HAP-1 (cell line): ENCODE data around the gene TREML2.
"Not testable (repeated sequence)": the region's sequence is repeated elsewhere in the genome, so short reads cannot be mapped to it uniquely, and the experiment has no call there.

Experiments used
- DNase-seq, 2 experiments: peaks; one replicate each; pipeline ENCODE4 v3.0.0-alpha.2; 2016 to 2020; ENCODE audit warnings: low spot score in 2 of 2
- H3K27me3 ChIP-seq: fragments of 250-450 bp; sonication (Bioruptor Pico); 2 replicates; pipeline ENCODE4 v1.5.1; 2020; ENCODE audit warnings: low read depth, mild to moderate bottlenecking, moderate library complexity
- H3K36me3 ChIP-seq: fragments of 250-450 bp; sonication (Bioruptor Pico); replicated peaks from 2 replicates; pipeline ENCODE4 v1.5.1; 2020; ENCODE audit warnings: mild to moderate bottlenecking
- H3K4me1 ChIP-seq: fragments of 250-450 bp; sonication (Bioruptor Pico); 2 replicates; pipeline ENCODE4 v1.5.1; 2020; ENCODE audit warnings: mild to moderate bottlenecking
- H3K4me3 ChIP-seq: fragments of 250-450 bp; sonication (Bioruptor Pico); 2 replicates; pipeline ENCODE4 v1.5.1; 2020; ENCODE audit warnings: mild to moderate bottlenecking, moderate library complexity
- H3K9me3 ChIP-seq: fragments of 250-450 bp; sonication (Bioruptor Pico); 2 replicates; pipeline ENCODE4 v1.5.1; 2020; ENCODE audit warnings: mild to moderate bottlenecking, moderate library complexity
- in situ Hi-C: fragments of 300-500 bp; cut with MboI; formaldehyde crosslinking; loops from 3 replicates; pipeline ENCODE4 v1.14.3; 2020; ENCODE audit warnings: low sequenced_read_pairs, inconsistent platforms, mixed read lengths

TREML2 gene

GRCh38 chr6:41194386-41194785, 6.6 kb downstream of the TREML2 start:
- DNase-seq, result no peak
- Histone ChIP-seq H3K36me3 (no peaks in the 10 kb centered on the region), H3K4me1 (no peaks in the 10 kb centered on the region), H3K27me3 (peaks cover 3% of the 10 kb centered on the region; the same call in 1 of the 2 replicates), H3K9me3 (0 out of 2 replicates have a peak, but pooled peaks cover 2% of the 10 kb centered on the region), H3K4me3 (no peak overlapping the region)
- in situ Hi-C loops, result no loop called here

- H3K27me3 ChIP-seq, result peaks cover 3% of the 10 kb centered on the region; the same call in 1 of the 2 replicates
- in situ Hi-C loops, result no loop called here
- no peaks in the 10 kb centered on the region for H3K4me1 ChIP-seq
- H3K36me3 ChIP-seq, result no peaks in the 10 kb centered on the region
- no peak for DNase-seq
- H3K9me3 ChIP-seq, result 0 out of 2 replicates have a peak, but pooled peaks cover 3% of the 10 kb centered on the region
- no peak overlapping the region for H3K4me3 ChIP-seq
Observed at GRCh38 chr6:41193884-41194283, 7.1 kb downstream of the TREML2 start.

- H3K4me3 ChIP-seq, result no peak overlapping the region
- DNase-seq, result no peak
- 0 out of 2 replicates have a peak, but pooled peaks cover 3% of the 10 kb centered on the region for H3K9me3 ChIP-seq
- in situ Hi-C loops, result no loop called here
- H3K36me3 ChIP-seq, result no peaks in the 10 kb centered on the region
- H3K4me1 ChIP-seq, result no peaks in the 10 kb centered on the region
- peaks cover 3% of the 10 kb centered on the region; the same call in 1 of the 2 replicates for H3K27me3 ChIP-seq
Observed at GRCh38 chr6:41193171-41193734, 7.7 kb downstream of the TREML2 start.

- 0 out of 2 replicates have a peak, but pooled peaks cover 3% of the 10 kb centered on the region for H3K9me3 ChIP-seq
- no peaks in the 10 kb centered on the region for H3K4me1 ChIP-seq
- H3K36me3 ChIP-seq, result no peaks in the 10 kb centered on the region
- peak in 1 of 2 experiments; percentile 48 for DNase-seq
- H3K4me3 ChIP-seq, result no peak overlapping the region
- in situ Hi-C loops, result no loop called here
- H3K27me3 ChIP-seq, result 0 out of 2 replicates have a peak, but pooled peaks cover 3% of the 10 kb centered on the region
Observed at GRCh38 chr6:41191569-41191968, 9.4 kb downstream of the TREML2 start.

- DNase-seq, result no peak
Observed at GRCh38 chr6:41190791-41191190, 10.2 kb downstream of the TREML2 start.

GRCh38 chr6:41189967-41190366, 11.0 kb downstream of the TREML2 start:
- H3K27me3 ChIP-seq, result no peaks in the 10 kb centered on the region
- in situ Hi-C loops, result no loop called here

More at GRCh38 chr6:41190791-41191190, 10.2 kb downstream of the TREML2 start:
- H3K9me3 ChIP-seq, result 0 out of 2 replicates have a peak, but pooled peaks cover 3% of the 10 kb centered on the region
- H3K27me3 ChIP-seq, result no peaks in the 10 kb centered on the region
- H3K36me3 ChIP-seq, result no peaks in the 10 kb centered on the region
- no peaks in the 10 kb centered on the region for H3K4me1 ChIP-seq
- in situ Hi-C loops, result no loop called here
- no peak overlapping the region for H3K4me3 ChIP-seq

GRCh38 chr6:41189046-41189445, 11.9 kb downstream of the TREML2 start:
- H3K4me3 ChIP-seq, H3K4me1 ChIP-seq, DNase-seq, H3K9me3 ChIP-seq, H3K27me3 ChIP-seq, H3K36me3 ChIP-seq, in situ Hi-C loops: not testable (repeated sequence)

More at GRCh38 chr6:41189967-41190366, 11.0 kb downstream of the TREML2 start:
- DNase-seq, result no peak
- H3K36me3 ChIP-seq, result no peaks in the 10 kb centered on the region
- no peaks in the 10 kb centered on the region for H3K4me1 ChIP-seq
- 0 out of 2 replicates have a peak, but pooled peaks cover 3% of the 10 kb centered on the region for H3K9me3 ChIP-seq
- H3K4me3 ChIP-seq, result no peak overlapping the region

- Histone ChIP-seq H3K27me3 (no peaks in the 10 kb centered on the region), H3K36me3 (no peaks in the 10 kb centered on the region), H3K4me1 (no peaks in the 10 kb centered on the region), H3K4me3 (no peak overlapping the region), H3K9me3 (0 out of 2 replicates have a peak, but pooled peaks cover 3% of the 10 kb centered on the region)
- in situ Hi-C loops, result no loop called here
- no peak for DNase-seq
Observed at GRCh38 chr6:41187924-41188886, 12.7 kb downstream of the TREML2 start.

- in situ Hi-C loops, result no loop called here
- Histone ChIP-seq H3K4me3 (no peak overlapping the region), H3K9me3 (0 out of 2 replicates have a peak, but pooled peaks cover 3% of the 10 kb centered on the region), H3K4me1 (no peaks in the 10 kb centered on the region), H3K27me3 (no peaks in the 10 kb centered on the region), H3K36me3 (no peaks in the 10 kb centered on the region)
- no peak for DNase-seq
Observed at GRCh38 chr6:41186031-41186562, 14.9 kb downstream of the TREML2 start.

GRCh38 chr6:41184761-41185160, 16.2 kb downstream of the TREML2 start:
- no peaks in the 10 kb centered on the region for H3K36me3 ChIP-seq
- in situ Hi-C loops, result no loop called here
- H3K9me3 ChIP-seq, result 0 out of 2 replicates have a peak, but pooled peaks cover 3% of the 10 kb centered on the region
- no peaks in the 10 kb centered on the region for H3K27me3 ChIP-seq
- no peaks in the 10 kb centered on the region for H3K4me1 ChIP-seq
- no peak overlapping the region for H3K4me3 ChIP-seq
- DNase-seq, result no peak

GRCh38 chr6:41182069-41183034, 18.6 kb downstream of the TREML2 start:
- Histone ChIP-seq H3K4me1 (no peaks in the 10 kb centered on the region), H3K27me3 (peaks cover 2% of the 10 kb centered on the region; the same call in 1 of the 2 replicates), H3K4me3 (no peak overlapping the region), H3K36me3 (no peaks in the 10 kb centered on the region), H3K9me3 (no peaks in the 10 kb centered on the region)
- in situ Hi-C loops, result no loop called here
- peak; percentile 15 to 43 for DNase-seq

GRCh38 chr6:41181566-41181965, 19.4 kb downstream of the TREML2 start:
- in situ Hi-C loops, result no loop called here
- Histone ChIP-seq H3K27me3 (peaks cover 2% of the 10 kb centered on the region; the same call in 1 of the 2 replicates), H3K4me3 (no peak overlapping the region), H3K4me1 (no peaks in the 10 kb centered on the region), H3K36me3 (no peaks in the 10 kb centered on the region), H3K9me3 (no peaks in the 10 kb centered on the region)
- DNase-seq, result no peak

GRCh38 chr6:41179163-41179562, 21.8 kb downstream of the TREML2 start:
- no peak overlapping the region for H3K4me3 ChIP-seq

More at GRCh38 chr6:41179163-41179562, 21.8 kb downstream of the TREML2 start:
- in situ Hi-C loops, result no loop called here
- H3K4me1 ChIP-seq, result no peaks in the 10 kb centered on the region
- no peak for DNase-seq
- no peaks in the 10 kb centered on the region for H3K36me3 ChIP-seq
- H3K27me3 ChIP-seq, result peaks cover 2% of the 10 kb centered on the region
- H3K9me3 ChIP-seq, result no peaks in the 10 kb centered on the region
